ENCODE results near the gene CNPY4. TPM values are rescaled to one million over a fixed set of nuclear protein-coding genes. Genes with fewer than 3 reads are reported as not detected.

Gene CNPY4
- total and polyA plus RNA-seq, 2 experiments from 2014 or later: 26.2 to 26.9 TPM

DNA sequence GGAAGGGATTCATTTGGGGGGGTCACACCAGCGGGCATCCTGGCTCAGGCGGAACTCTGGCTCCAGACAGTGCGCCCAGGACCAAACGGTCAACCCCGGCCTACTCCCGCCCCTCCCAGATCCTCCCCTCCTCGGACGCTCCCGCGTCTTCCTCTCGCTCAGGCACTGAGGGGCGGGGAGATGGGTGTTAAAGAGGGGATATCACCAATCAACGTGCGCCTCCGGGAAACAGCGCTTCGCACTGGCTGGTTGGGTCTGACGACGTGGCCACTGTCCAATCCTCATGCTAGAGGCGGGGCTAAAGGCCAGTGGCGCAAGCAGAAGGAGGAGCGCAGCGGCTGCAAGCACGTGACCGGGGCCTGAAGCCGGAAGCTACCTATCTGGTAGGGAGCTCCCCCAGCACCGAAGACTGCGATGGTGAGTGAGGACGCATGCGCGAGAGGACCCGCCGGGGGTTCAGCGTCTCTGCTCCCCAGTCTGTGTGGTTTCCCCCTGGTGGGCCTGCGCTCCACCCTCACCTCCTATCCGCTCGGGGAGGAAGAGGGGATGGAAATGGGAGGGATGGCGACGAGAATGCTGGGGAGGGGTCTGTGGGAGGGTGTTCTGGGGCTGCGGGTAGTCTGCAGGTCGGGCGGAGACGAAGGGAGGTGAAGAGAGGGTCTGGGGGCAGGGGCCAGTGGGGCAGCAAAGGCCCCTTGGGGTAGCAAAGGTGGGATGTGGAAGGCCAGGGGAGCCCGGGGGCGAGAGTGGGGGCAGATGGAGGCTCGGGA, 29.3 kb downstream of the CNPY4 start, which contains the start of gene LAMTOR4:
LAMTOR4 (plus strand) TSS at position 360 of the 770 bp plus-strand sequence; CDS start at position 415, 55 bp downstream.
- Histone ChIP-seq H3F3A (ENCODE audit: insufficient read depth) (peaks cover 11% of the 10 kb centered on the region), H3K9ac (peak within 1 kb of the TSS; percentile 87), H3K9me3 (ENCODE audit: low read depth) (no peaks in the 10 kb centered on the region), H4K20me1 (ENCODE audit: insufficient read depth) (no peaks in the 10 kb centered on the region), H3K9me2 (ENCODE audit: insufficient read depth) (no peaks in the 10 kb centered on the region), H3K36me3 (ENCODE audit: low read depth) (no peaks in the 10 kb centered on the region), H3K27ac (peak within 1 kb of the TSS; percentile 13; the same call in 1 of the 2 replicates), H3K79me2 (ENCODE audit: insufficient read depth) (peaks cover 28% of the 10 kb centered on the region), H3K27me3 (replicated peaks; ENCODE audit: insufficient read depth) (no peaks in the 10 kb centered on the region), H3K4me2 (ENCODE audit: unreplicated experiment) (peak within 1 kb of the TSS; percentile 89), H3K4me1 (ENCODE audit: insufficient read depth) (peaks cover 12% of the 10 kb centered on the region; the same call in 1 of the 2 replicates), H2AFZ (peak within 1 kb of the TSS; percentile 94), H3K4me3 (peak within 1 kb of the TSS; percentile 92)
- in situ Hi-C loops (cut with MboI): no loop called here
- DNase-seq: peak; percentile 100
- TF ChIP-seq EZH2phosphoT487 (IDR thresholded peaks at IDR 0.05; ENCODE audit: insufficient read depth, low read depth): no peak
- no peak for TF ChIP-seq EZH2 (IDR thresholded peaks at IDR 0.05; ENCODE audit: insufficient read depth, poor library complexity, severe bottlenecking)
- 1 to 3% methylated on average over 42 to 46 of the region's 46 CpGs for WGBS, 2 experiments (ENCODE audit: low coverage in 1 of 2, low lambda C conversion rate in 2 of 2, missing lambda C conversion rate in 2 of 2)

GRCh38 chr7:100152404-100152803, 33.0 kb downstream of the CNPY4 start:
- peaks cover 6% of the 10 kb centered on the region; the same call in 1 of the 2 replicates for H3F3A ChIP-seq (ENCODE audit: insufficient read depth)
- no peak for DNase-seq
- H3K36me3 ChIP-seq (ENCODE audit: low read depth): no peaks in the 10 kb centered on the region; the same call in 1 of the 2 replicates
- H3K27ac ChIP-seq: no peak overlapping the region
- no peaks in the 10 kb centered on the region for H3K9me2 ChIP-seq (ENCODE audit: insufficient read depth)
- H4K20me1 ChIP-seq (ENCODE audit: insufficient read depth): no peaks in the 10 kb centered on the region; the same call in 1 of the 2 replicates
- no peak overlapping the region for H3K4me3 ChIP-seq
- TF ChIP-seq EZH2phosphoT487 (IDR thresholded peaks at IDR 0.05; ENCODE audit: insufficient read depth, low read depth) (no peak), EZH2 (IDR thresholded peaks at IDR 0.05; ENCODE audit: insufficient read depth, poor library complexity, severe bottlenecking) (no peak)
- in situ Hi-C loops (cut with MboI): no loop called here
- peaks cover 38% of the 10 kb centered on the region for H3K79me2 ChIP-seq (ENCODE audit: insufficient read depth)
- no peak overlapping the region for H2AFZ ChIP-seq
- H3K9me3 ChIP-seq (ENCODE audit: low read depth): no peaks in the 10 kb centered on the region
- H3K4me2 ChIP-seq (ENCODE audit: unreplicated experiment): no peak overlapping the region
- H3K4me1 ChIP-seq (ENCODE audit: insufficient read depth): peaks cover 12% of the 10 kb centered on the region; the same call in 1 of the 2 replicates
- H3K27me3 ChIP-seq (replicated peaks; ENCODE audit: insufficient read depth): no peaks in the 10 kb centered on the region
- H3K9ac ChIP-seq: no peak overlapping the region

DNA sequence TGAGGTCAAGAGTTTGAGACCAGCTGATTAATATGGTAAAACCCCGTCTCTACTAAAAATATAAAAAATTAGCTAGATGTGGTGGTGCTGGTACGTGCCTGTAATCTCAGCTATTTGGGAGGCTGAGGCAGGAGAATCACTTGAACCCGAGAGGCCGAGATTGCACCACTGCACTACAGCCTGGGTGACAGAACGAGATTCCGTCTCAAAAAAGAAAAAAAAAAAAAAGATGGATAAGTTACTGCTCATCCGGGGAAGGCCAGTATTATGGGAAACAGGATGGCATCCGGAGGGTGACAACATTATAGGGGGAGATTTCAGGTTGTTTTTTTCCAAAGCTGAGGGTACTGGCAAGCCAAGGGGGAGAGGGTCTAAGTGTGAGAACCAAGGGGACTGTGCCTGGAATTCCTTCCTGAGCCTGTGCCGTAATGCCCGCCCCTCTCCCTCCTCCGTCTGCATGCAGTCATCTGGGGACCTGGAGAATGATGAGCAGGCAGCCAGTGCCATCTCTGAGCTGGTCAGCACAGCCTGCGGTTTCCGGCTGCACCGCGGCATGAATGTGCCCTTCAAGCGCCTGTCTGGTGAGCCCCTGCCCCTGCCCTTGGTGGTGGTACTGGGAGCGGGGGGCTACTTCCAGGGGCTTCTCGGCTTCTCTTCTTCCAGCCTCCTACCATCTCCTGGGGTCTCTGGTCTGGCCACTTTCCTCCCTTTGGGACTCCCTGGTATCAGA, 33.7 kb downstream of the CNPY4 start:
- Histone ChIP-seq H3K79me2 (ENCODE audit: insufficient read depth) (peaks cover 45% of the 10 kb centered on the region), H3K4me3 (no peak overlapping the region), H3K9me2 (ENCODE audit: insufficient read depth) (no peaks in the 10 kb centered on the region), H3K4me1 (ENCODE audit: insufficient read depth) (peaks cover 11% of the 10 kb centered on the region; the same call in 1 of the 2 replicates), H3K27ac (no peak overlapping the region), H3K36me3 (ENCODE audit: low read depth) (no peaks in the 10 kb centered on the region; the same call in 1 of the 2 replicates), H3K4me2 (ENCODE audit: unreplicated experiment) (no peak overlapping the region), H3K9me3 (ENCODE audit: low read depth) (no peaks in the 10 kb centered on the region), H3F3A (ENCODE audit: insufficient read depth) (peaks cover 6% of the 10 kb centered on the region; the same call in 1 of the 2 replicates), H2AFZ (no peak overlapping the region), H3K9ac (no peak overlapping the region), H4K20me1 (ENCODE audit: insufficient read depth) (no peaks in the 10 kb centered on the region; the same call in 1 of the 2 replicates), H3K27me3 (replicated peaks; ENCODE audit: insufficient read depth) (no peaks in the 10 kb centered on the region)
- in situ Hi-C loops (cut with MboI): no loop called here
- WGBS, 2 experiments (ENCODE audit: low coverage in 1 of 2, low lambda C conversion rate in 2 of 2, missing lambda C conversion rate in 2 of 2): 88 to 89% methylated on average over 18 of the region's 18 CpGs
- TF ChIP-seq EZH2phosphoT487 (IDR thresholded peaks at IDR 0.05; ENCODE audit: insufficient read depth, low read depth): no peak
- TF ChIP-seq EZH2 (IDR thresholded peaks at IDR 0.05; ENCODE audit: insufficient read depth, poor library complexity, severe bottlenecking): no peak
- DNase-seq: no peak

- 74 to 77% methylated on average over 16 of the region's 16 CpGs for WGBS, 2 experiments (ENCODE audit: low coverage in 1 of 2, low lambda C conversion rate in 2 of 2, missing lambda C conversion rate in 2 of 2)
These were observed 34.5 kb downstream of the CNPY4 start for GRCh38 chr7:100153708-100154535.

More at GRCh38 chr7:100153708-100154535, 34.5 kb downstream of the CNPY4 start:
- Histone ChIP-seq H3K79me2 (ENCODE audit: insufficient read depth) (peaks cover 44% of the 10 kb centered on the region), H3K9me3 (ENCODE audit: low read depth) (no peaks in the 10 kb centered on the region), H3F3A (ENCODE audit: insufficient read depth) (peaks cover 6% of the 10 kb centered on the region; the same call in 1 of the 2 replicates), H3K4me2 (ENCODE audit: unreplicated experiment) (no peak overlapping the region), H3K36me3 (ENCODE audit: low read depth) (no peaks in the 10 kb centered on the region; the same call in 1 of the 2 replicates), H4K20me1 (ENCODE audit: insufficient read depth) (no peaks in the 10 kb centered on the region; the same call in 1 of the 2 replicates), H3K9ac (no peak overlapping the region), H2AFZ (no peak overlapping the region), H3K9me2 (ENCODE audit: insufficient read depth) (no peaks in the 10 kb centered on the region), H3K4me3 (no peak overlapping the region), H3K4me1 (ENCODE audit: insufficient read depth) (peaks cover 9% of the 10 kb centered on the region; the same call in 1 of the 2 replicates), H3K27ac (no peak overlapping the region), H3K27me3 (replicated peaks; ENCODE audit: insufficient read depth) (no peaks in the 10 kb centered on the region)
- in situ Hi-C loops (cut with MboI): no loop called here
- TF ChIP-seq EZH2phosphoT487 (IDR thresholded peaks at IDR 0.05; ENCODE audit: insufficient read depth, low read depth): no peak
- TF ChIP-seq EZH2 (IDR thresholded peaks at IDR 0.05; ENCODE audit: insufficient read depth, poor library complexity, severe bottlenecking): no peak
- peak; percentile 34 for DNase-seq
